HG03520 (cell line): Measurements from ENCODE around the gene UTP20.

ENCODE experiments used
- ATAC-seq: cut with Tn5 transposase; IDR thresholded peaks from one replicate; pipeline ENCODE4 v1.9.1; 2021; ENCODE audit warnings: mild to moderate bottlenecking, moderate library complexity; ENCODE audit not compliant: unreplicated experiment

The UTP20 gene

DNA sequence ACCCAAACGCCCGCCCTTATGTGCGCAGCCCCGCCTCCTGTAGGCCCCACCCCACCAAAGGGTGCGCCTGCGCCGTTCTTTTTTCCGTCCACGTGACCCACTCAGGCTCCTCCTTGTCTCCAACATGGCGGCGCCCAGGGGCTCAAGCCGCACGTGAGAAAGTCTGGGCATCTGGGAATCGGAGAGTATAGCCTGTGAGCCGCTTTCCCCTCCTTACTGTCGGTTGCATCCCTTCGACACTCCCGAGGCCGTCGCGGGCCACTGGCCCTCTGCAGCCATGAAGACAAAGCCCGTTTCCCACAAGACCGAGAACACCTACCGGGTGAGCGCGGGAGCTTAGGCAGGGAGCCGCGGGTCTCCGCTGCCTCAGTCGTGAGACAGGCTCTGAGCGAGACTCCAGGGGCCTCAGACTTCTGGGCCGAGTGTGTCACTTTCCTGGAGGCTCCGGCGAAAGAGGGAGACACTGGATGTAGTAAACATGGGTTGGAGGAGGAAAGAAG lies at the start of gene UTP20:
UTP20 (plus strand) TSS at position 100 of the 500 bp plus-strand sequence; CDS start at position 278, 178 bp downstream.
- ATAC-seq: peak; percentile 99

DNA sequence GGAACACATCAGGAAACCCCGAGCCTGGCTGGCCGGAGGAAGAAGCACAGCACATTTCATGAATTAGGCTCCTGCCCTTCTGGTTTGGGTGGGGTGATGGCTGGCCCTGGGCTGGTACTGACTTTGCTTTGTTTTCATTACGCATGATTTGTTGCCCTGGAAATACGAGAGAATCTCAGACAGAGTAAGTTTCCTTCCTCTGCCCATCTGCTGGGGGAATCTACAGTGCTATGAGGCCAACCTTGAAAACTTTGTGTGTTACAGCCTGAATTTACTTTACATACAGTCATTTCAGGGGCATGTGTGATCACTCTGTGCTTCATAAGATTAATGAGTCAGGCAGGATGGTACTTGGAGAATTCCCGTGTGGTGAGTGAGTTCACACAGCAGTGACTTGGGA lies 49.4 kb upstream of the UTP20 start:
- no peak for ATAC-seq

DNA sequence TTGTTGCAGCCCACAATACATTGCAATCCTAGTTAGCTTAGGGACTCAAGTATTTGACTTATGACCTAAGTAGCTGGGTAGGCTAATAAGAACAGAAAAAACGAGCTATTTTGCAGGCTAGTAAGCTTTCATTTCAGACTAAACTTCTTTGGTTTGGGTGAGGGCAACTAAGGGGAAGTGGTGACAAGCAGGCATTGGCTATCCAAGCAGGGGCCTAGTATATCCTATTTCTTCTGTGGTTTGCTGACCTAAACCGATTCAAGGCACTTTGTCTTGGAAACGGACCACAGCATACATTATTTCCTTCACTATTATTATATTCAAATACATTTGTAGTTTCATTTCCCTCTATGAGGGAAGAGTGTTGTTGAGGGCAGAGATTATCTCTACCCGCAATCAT lies 48.3 kb upstream of the UTP20 start:
- no peak for ATAC-seq

DNA sequence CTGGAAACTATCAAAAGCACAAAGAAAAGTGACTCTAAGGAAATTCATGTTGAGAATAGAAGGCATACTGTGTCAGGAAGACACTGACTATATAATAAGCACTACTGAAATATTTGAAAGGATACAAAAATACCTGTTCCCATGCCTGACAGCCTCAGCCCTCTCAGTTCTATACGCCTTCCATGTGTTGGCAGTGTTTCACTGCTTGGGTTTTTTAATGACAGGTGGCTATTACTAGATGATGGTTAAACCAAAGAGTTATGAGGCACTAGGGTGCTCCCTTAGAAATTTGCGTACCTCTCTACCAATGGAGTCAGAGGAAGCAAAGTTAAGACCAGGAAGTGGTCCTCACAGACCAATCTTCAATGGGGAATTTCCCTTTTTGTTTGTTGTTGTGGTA lies 44.2 kb upstream of the UTP20 start:
- no peak for ATAC-seq

DNA sequence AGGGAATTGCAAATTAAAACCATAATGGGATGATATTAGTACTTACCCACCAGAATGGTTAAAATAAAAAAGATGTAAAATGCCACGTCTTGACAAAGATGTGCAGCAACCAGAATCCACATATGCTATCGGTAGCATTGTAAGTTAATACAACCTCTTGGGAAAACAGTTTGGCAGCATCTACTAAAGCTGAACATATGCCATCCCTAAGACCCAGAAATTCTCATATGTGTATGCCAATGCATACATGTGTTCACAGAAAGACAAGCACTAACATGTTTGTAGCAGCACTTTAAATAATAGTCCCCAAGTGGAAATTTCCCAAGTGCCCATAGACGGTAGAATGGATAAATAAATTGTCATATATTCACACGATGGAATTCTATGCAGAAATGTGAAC lies 41.6 kb upstream of the UTP20 start:
- ATAC-seq: no peak

DNA sequence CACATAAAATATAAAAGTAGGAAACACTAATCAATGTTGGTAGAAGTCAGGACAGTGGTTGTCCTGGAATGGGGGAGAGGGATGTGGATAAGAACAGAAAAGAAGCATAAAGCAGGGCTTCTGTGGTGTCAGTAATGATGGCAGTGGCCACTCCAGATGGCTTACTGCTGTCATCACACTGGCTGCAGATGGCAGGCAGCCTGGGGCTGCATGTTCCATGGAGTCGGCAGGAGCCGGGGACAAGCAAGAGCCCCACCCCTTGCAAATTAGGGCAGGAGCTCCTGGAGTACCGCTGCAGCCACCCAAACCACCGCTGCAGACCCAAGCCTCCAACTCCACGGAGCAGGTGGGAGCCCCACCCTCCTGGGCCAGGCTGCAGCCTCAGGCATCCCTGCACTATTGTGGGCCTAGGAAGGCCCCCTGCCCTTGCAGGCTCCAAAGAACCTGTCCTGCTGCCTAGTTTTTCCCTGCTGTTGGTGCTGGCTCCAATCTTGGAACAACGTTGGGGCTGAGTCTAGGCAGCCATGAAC lies 41.0 kb upstream of the UTP20 start:
- ATAC-seq: no peak

DNA sequence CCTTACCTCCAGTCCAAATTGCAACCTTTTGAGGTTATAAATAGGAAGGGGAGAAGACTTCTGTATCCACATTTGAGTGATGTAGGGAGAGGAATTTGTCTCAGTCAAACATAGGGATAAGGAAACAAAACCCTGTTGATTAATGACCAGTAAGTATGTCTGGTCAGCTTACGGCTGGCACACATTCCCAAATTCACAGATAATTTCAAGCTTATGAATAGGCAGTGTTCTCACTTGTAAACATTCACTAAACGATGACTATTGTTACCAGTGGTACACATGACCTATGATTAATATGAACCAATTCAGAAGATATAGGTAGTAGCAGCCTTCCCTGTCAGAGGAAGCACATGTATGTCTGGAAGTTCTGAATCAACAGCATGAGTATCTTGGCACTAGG lies 36.8 kb upstream of the UTP20 start:
- ATAC-seq: no peak

DNA sequence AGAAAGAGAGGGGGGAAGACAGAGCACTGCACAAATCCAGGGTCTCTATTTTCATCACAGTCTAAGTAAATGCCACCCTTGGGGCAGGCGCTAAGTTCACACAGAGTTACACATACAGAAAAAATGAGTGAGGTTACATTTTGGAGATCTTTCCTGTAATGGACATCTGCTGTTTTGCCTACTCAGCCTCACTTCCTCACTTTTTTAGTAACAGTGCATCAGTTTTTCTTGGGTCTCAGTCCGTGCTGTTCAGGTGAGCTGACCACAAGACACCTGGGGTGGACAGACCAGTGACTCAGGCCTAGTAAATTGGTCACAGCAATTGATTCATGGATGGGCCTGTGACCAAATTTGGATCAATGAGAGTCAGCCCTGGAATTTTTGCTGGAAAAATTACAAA lies 36.3 kb upstream of the UTP20 start:
- ATAC-seq: no peak

DNA sequence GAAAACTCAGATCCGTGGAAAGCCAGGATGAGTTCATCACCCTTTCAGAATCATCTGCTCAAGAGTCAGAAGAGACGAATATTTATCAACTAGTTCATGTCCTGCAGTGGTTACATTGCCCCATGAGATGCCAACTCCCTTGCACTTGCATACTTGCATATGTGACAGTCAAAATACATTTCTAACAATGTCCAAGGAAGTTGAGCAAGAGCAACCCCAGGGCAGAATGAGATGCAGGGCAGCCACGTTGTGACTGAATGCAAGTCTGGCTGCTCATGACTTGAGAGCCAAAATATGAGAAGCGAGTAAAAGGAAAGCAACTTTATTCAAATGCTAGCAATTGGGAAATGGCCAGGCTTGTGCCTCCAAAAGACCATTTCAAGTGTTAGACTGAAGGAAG lies 23.6 kb upstream of the UTP20 start:
- ATAC-seq: no peak

DNA sequence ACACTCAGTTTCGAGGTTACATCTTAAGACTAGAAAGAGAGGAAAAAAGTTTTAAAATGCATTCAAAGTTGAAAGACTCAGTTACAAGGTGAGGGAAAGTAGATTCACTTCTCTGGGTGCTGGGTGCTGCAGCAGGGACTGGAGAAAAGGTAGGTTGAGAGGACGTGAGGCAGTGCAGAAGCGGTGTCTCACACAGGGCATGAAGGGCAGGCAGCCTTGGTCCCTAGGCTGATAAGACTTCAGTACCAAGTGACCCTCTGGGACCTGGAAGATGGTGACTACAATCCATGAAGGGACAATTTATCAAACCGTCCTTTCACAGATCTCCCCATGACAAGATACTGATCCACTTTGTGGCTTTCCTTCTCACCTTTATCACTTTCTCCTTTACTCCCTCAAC lies 22.5 kb upstream of the UTP20 start:
- no peak for ATAC-seq

DNA sequence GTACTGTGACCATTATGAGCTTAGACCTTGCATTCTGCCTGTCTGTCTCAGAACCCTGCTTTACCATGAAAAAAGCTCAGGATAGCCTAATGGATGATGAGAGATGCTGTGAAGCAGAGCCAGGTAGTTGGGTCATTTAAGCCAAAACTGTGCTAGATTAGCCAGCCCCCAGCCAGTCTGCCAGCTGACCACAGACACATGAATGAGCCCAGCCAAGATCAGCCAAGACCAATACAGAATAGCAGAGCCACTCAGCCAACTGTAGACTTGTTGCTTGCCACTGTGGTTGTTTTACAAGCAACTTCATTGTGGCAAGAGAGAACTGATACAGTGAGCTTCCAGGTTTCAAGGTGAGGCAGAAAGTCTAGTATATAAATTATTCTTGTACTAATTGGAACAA lies 12.8 kb upstream of the UTP20 start:
- ATAC-seq: no peak

DNA sequence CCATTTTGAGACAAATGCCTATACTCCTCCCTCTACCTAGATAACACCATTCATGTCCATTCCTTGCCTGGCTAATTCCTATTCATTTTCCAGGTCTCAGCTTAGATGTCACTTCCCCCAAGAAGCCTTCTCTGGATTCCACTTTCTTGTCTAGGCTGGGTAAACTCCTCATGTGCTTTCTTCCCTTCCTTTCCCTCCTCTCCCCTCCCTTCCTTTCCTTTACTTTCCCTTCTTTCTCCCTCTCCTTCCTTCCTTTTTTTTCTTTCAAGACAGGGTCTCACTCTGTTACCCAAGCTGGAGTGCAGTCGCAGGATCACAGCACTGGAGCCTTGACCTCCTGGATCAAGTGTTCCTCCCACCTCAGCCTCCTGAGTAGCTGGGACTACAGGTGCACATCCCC lies 3.5 kb upstream of the UTP20 start:
- ATAC-seq: no peak

DNA sequence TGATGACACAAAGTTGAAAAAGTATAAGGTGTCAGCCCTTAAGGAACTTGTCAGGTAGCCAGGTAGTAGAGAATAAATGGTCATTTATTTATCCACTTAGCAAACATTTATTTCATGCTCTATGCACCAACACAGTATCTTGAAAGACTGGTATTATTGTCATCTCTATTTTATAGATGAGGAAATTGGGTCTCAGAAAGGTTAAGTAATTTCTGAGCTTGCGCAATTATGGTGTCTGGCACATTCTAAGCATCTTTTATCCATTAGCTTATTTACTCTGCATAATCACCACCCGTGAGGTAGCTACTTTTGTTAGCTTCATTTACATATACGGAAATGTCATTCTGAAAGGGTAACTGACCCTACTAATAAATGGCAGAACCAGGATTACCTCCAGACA lies 2.5 kb upstream of the UTP20 start:
- ATAC-seq: no peak

DNA sequence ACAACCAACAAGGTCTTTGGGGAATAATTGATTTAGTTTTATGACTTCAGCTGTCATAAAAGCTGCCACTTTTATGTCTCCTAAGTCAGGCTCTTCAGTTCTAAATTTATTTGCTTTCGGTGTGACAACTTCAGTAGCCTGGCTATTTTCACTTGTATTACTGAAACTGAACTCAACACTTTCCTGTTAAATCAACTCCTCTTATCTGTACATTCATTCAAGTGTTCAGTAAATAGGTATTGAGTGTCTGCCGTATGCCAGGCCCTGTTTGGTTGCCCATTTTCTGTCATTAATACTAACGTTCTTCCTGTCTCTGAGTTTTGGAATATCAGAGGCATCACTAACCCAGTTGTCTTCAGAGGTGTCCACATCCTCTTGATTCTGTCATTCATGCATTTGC lies 7.5 kb downstream of the UTP20 start:
- no peak for ATAC-seq

DNA sequence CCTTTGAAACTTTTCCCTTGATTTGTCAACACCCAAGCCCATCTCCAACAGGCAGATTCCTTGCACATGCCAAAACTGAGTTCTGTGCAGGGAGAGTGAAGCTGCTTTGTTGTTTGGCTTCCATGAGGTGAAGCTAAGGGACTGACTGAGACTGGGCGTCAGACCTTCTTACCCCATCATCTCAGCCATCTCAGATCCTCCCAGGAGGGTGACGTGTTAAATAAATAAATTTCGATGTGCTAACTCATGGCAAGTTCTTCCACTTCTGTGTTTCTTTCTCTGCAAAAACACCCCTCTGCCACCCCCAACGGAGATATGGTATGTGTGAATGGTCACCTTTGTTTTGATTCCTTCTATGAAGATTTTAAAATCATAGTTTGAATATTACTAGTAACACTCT lies 17.8 kb downstream of the UTP20 start:
- no peak for ATAC-seq

DNA sequence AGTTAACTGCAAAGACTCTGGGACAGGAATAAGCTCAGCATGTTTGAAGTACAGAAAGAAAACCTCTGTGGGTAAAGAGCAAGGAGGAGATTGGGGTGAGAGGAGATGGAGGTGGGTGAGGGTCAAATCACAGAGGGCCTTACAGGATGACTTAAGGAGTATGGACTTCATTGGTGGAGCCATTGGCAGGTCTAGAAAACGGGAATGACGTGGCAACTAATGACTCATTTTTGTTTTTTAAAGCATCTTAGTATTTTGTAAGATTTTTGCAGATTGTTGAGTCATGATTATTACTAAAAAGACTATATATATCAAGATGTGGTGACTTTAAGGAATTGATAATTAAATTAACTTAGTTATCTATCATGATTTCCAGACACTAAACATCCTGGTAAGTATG lies 18.5 kb downstream of the UTP20 start:
- ATAC-seq: no peak

DNA sequence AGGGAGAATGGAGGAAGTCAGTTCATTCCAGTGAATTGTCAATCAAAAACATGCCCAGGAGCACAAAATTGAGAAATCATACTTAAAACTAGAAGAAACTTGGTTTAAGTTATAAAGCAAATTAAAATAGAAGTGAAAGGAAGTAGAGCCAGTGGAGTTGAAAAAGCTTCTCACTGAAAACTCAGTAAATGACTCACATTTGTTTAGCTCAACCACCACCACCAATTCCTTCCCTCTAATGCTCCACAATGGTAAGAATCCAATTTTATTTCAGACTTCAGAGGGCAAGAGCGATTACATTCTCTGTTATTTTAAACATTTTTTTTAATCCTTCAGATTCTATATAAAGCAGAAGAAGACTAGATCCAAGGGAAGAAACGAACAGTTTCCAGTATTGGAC lies 19.4 kb downstream of the UTP20 start:
- ATAC-seq: no peak

DNA sequence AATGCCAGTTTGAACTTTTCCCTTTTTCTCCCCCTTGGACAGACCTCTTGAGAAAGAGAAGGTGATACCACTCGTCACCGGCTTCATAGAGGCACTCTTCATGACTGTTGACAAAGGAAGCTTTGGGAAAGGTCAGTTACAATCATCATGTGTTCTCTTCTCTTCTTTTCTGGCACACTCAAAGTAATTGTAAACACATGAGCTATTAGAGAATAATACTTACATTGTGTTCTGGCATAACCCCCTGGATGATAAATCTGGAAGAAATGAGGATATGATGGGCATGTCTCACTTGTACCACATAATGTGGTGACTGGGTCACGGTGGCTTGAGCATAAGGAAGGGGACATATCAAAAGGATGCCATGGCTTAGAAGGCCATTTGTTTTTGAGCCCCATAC lies 20.0 kb downstream of the UTP20 start:
- no peak for ATAC-seq

DNA sequence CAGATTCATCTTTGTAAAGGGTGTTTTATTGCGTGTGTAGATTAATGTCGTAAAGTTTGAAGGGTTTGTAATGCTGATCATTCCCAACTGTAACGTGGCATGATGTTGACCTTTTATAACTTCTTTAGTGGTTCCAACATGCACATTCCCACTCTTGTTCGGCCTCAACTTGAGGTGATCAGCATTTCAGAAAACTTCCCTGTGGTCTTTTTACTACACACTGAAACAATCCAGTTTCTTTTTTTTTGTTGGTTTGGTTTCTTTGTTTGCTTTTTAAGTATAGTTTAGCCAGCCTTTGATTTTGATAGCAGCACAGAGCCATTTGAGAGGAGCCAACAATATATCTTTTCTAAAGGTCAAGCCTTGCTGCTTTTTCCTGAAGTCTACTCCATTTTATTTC lies 22.8 kb downstream of the UTP20 start:
- ATAC-seq: no peak

DNA sequence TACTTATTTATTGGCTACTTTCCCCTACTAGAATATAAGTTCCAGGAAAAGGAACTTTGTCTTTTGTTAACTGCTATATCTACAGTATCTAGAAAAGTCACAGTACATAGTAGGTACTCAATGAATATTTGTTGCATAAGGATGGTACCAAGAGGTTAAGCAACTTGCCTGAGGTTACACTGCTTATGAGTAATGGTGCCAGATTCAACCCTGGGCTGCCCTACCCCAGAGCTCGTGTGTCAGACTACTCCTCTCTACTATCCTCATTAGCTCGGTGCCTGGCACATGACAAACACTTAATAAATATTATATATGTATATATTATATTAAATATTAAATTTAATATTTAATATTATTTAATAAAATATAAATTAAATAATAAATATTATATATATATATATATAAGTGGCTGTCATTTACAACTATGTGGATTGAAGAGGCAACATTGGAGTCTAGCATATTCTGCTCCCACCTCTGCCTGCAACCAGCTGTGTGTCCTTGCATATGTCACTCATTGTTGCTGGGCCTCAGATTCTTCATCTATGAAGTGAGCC lies 25.4 kb downstream of the UTP20 start:
- no peak for ATAC-seq

DNA sequence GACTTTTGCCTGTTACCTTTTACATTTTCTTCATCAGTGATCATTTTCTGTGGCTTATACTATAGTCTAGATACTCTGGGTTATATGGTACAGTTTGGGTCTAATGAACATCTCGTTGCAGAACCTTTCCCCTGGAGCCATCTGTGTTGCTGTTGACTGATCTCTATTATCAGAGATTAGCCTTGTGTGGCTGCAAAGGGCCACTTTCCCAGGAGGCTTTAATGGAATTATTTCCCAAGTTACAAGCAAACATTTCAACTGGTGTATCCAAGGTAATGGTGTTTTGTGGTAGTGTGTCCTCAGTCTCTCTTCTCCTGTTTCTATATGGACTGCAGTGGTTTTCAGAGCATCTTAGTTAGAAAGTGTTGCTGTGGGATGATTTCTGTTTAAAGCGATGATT lies 25.9 kb downstream of the UTP20 start:
- no peak for ATAC-seq

DNA sequence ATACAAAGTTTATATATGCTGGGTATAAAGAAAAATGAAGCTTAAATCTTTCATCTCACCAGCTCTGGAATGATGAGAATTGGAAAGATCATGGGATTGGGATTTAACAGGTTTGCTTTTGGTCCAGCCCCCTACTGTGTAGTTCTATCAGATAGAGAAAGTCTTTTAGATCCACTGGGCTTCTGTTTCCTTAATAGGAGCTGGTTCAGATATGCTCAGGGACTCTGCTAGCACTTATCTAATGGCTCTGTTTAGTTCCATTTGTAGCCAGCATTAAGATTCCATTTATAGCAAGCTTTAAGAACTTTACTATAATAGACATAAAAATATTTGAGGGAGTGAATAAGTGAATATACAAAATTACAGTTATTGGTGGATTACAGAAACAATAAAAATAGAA lies 42.6 kb downstream of the UTP20 start:
- no peak for ATAC-seq

DNA sequence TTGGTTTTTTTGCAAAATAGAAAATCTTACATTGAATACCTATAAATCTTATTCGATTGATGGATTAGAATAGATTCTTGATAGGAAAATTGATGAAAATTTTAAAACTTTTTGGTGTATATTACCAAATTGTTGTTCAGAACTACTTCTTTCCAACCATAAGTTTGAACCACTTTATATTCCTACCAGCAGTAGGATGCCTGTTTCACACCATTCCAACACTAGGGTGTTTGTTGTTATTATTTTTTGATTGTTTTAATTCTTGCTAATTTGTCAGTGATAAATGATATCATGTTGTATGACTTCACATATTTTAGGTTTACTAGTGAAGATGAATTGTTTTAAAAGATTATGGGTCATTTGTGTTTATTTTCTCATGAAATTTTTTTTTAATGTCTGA lies 43.4 kb downstream of the UTP20 start:
- ATAC-seq: no peak
